Activated T-helper 9 cell treated with anti-CD3 and anti-CD28 coated beads, Interleukin-2, amount 50 U/mL, for 16 hours (primary cell): ENCODE results near the gene MRPL12.
"Not testable (repeated sequence)": the region's sequence is repeated elsewhere in the genome, so short reads cannot be mapped to it uniquely, and the experiment has no call there.

ENCODE experiments used
- DNase-seq: peaks from one replicate; pipeline ENCODE4 v3.0.0-alpha.2; 2020; ENCODE audit warnings: low read depth

MRPL12 gene

DNA sequence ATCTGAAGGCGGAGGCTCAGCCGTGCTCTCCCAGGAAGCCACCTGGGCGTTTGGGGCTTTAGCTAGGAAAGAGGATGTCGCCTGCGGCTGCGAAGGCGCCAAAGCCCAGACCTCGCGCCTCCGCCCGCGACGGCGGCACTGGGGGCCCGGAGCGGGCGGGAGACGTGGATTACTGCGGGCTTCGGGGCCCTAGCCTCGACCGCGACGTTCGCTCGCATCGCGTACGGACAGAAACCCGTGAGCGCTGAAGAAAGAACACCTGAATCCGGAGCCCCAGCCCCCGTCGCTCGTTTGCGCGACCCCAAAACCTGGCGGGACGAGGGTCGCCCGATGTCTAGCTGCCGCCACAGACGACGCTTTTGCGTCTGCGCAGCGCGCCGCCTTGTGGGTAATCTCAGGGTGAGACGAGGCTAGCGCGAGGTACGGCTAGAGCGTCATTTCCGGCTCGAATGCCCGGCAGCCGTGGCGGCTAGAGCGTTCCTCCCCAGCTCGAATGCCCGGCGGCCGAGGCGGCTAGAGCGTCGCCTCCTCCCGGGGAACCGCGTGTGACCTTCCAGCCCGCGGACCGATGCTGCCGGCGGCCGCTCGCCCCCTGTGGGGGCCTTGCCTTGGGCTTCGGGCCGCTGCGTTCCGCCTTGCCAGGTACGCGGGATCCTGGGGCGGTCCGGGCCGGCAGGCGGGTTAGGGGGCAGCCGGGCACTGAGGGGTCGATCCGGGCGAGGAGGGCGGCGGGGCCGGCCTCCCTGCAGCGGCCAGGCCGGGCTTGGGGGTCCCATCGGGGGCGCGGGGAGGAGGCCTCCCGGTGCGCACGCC lies at the start of gene MRPL12:
TSS of gene MRPL12 (plus strand) at position 434 of the 813 bp plus-strand sequence. CDS start at position 569, 135 bp downstream.
- DNase-seq, result peak; percentile 82

DNA sequence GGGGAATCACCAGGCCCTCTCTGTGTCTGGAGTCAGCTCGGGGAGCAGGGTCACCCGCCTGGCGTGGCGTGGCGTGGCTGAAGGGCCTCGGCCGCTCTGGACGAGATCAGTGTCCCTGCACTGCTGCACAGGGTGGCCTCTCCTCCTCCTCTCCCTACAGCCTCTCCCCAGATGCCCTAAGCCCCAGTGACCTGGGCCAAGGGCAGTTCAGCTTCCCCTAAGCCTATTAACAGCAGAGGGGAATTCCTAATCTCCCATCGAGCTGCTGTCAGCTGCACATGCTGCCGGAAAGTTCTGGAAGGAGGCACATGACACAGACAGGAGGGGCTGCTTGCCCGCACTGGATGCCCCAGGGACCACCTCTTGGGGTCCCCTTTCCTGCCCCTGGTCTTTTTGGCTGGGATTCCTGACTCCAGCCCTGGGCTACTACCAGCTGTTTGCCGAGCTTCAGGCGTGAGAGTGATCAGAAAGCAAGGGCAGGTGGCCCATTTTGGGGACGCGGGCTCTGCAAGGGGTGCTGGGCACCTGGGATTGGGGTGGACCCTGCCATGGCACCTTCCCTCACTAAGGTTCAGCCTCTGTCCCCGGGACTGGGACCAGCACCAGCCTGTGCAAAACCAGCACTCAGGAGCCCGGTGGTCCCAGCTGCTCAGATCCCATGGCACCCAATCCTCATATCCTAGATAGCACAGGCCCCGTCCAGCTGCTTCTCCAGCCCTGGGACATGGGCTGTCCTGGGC lies 47.6 kb upstream of the MRPL12 start:
- no peak for DNase-seq

DNA sequence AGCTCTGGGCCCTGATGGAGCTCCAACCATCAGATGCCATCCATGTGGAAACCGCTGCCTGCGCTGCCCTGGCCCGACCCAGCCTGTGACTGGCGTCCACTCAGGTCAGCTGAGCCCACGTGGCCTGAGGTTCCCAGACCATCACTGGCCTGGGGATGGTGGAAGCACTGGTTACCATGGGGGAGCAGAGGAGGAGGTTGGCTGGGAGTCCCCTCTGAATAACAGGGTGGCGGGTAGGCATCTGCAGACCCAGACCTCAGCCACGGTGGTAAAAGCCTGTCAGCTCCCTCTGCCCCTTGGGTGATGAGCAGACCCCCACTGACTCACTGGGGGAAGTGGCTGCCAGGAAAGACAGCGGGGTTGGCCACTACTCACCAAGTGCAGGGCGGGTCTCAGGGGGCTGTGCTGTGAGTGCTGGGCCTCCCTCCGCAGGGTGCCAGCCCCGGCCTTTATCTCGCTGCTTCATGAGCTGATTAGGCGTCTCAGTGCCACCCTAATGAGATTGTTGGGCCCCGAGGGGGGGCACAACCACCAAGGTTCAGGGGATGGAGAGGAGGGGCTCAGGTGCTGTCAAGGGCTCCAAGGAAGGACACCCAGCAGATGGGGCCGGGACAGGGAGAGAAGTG lies 46.9 kb upstream of the MRPL12 start, which contains the start of gene PDE6G:
TSS of gene PDE6G (minus strand) at position 425 of the 626 bp plus-strand sequence. CDS start 3,237 bp downstream, outside the sequence.
- no peak for DNase-seq

DNA sequence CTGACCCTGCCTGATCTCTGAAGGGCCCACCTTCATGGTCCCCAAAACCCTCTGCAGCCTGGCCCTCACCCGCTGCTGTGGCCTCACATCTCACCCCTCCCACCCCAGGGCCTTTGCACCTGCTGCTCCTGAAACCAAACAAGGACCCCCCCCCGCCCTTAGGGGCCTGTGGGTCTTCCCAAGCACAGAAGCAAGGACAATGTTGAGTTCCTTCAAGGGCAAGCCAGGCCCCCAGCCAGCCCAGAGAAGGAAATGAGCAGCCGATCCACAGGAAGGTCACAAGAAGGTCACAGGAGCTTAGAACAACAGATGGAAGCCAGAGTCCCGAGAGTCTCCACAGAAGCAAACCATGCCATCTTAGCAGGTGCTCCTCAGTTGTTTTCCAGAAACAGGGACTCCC lies 46.3 kb upstream of the MRPL12 start:
- DNase-seq, result no peak

DNA sequence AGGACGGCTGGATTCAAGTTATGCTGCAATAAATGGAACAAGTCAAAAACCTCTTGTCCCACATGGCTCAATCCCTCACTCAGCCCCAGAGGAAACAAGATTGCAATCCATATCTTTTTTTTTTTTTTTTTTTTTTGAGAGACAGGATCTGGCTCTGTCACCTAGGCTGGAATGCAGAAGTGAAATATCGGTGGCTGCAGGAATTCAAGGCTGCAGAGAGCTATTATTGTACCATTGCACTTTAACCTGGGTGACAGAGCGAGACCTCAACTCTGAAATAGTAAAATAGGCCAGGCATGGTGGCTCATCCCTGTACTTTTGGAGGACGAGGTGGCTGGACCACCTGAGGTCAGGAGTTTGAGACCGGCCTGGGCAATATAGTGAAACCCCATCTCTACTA lies 44.1 kb upstream of the MRPL12 start:
- no peak for DNase-seq

DNA sequence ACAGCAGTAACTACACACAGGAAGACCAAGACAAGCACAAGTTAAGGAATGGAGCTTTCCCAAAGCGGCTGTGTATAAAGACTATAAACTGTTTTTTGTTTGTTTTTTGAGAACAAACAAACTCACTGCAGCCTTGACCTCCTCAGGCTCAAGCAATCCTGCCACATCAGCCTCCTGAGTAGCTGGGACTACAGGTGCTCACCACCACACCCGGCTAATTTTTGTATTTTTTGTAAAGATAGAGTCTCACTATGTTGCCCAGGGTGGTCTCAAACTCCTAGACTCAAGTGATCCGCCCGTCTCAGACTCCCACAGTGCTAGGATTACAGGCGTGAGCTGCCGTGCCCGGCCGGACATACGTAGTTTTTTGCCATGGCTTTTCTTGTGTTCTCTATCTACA lies 42.7 kb upstream of the MRPL12 start:
- no peak for DNase-seq

DNA sequence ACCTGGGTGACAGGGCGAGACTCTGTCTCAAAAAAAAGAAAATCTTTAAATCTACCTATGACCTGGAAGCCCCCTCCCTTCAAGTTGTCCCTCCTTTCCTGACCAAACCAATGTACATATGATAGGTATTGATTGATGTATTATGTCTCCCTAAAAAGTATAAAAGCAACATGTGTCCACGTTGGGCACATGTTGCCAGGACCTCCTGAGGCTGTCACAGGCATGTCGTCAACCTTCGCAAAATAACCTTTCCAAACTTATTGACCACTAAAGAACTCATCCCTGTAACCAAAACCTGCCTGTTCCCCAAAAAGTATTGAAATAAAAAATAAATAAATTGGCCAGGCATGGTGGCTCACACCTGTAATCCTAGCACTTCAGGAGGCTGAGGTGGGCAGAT lies 41.2 kb upstream of the MRPL12 start:
- no peak for DNase-seq

DNA sequence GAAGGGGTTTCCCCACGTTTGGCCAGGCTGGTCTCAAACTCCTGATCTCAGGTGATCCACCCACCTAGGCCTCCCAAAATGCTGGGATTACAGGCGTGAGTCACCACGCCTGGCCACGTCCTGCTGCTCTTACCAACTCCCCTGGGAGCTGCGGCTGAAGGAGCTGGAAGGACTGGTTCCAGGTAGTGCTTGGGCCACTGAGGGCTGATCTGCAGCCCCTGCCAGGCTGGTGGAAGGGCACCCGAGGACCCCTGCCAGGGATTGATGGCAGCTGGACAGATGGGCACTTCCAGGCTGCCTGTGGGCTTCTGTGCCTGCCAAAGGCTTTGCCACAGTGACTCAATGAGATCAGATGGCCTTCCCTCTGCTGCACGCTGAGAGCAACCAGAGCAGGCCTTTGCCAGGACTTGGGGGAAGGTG lies 39.1 kb upstream of the MRPL12 start:
- no peak for DNase-seq

DNA sequence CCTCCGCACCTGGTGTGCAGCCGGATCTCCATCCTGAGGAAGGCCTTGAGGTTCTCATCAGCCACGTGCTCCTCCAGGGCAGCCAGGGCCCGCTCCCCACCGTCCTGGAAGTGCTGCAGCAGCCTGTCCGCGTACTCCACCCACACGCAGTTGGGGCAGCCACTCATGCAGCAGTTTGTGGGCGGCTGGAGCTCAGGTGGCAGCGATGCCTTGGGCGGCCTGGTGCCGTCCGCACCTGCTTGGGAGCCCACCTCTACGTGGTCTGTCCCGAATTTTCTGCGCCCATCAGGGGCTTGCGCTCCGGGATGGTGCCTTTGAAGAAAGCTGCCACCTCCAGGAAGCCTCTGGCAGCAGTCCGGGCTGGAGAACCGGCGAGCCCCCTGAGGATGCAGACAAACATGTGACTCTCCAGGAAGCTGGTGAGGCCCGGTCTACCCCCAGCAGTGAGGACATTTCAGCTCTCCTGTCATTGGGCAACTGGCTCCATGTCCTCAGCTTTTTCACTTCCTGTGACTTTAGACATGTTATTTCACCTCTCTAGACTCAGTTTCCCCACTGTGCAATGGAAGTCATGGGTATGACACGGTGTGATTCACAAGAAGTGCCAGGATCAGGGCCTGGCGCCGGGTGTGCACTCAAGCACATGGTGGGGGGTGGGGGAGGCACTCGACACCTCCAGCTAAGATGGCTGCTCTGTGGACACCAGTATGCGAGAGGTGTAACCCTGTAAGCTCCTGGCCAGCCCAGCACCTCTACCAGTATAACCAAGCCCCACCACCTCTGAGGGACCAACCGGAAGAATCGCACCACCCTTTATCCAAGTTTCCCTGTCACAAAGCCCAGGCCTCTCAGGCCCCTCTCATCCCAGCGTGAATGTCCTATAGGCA lies 37.7 kb upstream of the MRPL12 start:
- DNase-seq, result peak; percentile 40

DNA sequence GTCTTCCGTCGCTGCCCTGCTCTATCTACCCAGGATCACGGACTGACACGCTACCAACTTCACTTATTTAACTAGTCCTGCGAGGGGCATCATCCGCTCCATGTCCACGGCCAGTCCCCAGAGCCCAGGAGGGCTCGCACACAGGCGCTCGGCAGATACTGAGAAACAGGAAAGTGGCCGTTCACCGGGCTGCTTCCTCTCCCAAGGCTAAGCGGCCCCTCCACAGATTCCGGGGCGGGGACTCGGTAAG lies 37.1 kb upstream of the MRPL12 start:
- DNase-seq, result no peak

DNA sequence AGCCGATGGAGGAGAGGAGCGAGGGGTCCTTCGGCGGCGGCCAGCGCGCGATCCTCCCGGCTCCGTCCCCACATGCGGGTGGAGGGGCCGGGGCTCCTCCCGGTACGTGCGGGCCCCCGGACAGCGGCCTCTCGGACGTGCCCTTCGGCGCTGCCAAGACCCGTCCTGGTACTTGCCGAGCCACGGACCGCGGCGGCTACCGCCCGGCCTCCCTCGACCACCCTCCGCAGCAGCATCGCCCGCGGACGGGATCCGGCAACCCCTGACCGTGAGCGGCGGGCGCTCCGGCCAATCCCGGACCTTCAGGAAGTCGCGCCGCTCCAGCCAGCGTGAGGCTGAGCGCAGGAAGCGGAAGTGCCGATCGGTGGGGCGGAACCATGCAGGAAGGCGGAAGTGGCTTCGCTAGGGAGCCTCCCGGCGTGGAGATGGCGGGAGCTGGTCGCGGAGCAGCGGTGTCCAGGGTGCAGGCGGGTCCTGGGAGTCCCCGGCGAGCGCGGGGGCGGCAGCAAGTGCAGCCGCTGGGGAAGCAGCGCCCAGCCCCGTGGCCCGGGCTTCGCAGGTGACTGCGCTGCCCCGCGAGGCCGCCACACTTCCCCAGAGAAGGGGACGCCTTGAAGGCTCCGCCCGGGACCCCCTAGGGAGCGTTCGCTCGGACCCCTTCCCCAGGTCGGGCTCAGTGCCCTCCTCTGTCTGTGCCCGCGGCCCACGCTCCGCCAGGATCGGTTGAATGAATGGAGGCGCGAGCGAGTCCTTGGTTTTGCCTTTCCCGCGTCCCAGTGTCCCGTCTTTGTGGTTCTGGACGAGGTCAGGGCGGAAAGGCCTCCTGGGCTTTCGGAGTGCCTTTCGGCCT lies 36.6 kb upstream of the MRPL12 start, which contains the start of the genes CCDC137 and OXLD1:
TSS of gene CCDC137 (plus strand) at position 396 of the 850 bp plus-strand sequence. CDS start at position 426, 30 bp downstream.
TSS of gene OXLD1 (minus strand) at position 264 of the 850 bp plus-strand sequence. CDS start at position 236, 28 bp downstream.
- DNase-seq, result peak; percentile 90

DNA sequence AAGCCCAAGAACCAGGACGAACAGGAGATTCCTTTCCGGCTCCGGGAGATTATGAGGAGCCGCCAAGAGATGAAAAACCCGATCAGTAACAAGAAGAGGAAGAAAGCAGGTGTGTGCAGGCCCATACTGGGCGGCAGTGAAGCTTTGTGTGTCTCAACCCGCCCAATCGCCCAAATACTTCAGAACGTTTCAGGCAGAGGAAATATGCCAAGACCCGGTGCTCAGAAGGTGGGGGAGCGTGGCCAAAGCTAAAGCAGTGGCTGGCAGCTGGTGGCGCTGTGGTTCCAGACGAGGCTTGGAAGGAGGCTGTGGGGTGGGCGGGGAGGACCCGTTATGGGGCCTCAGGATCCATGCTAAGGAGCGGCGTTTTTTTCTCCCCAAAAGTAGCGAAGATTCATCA lies 35.4 kb upstream of the MRPL12 start:
- no peak for DNase-seq

DNA sequence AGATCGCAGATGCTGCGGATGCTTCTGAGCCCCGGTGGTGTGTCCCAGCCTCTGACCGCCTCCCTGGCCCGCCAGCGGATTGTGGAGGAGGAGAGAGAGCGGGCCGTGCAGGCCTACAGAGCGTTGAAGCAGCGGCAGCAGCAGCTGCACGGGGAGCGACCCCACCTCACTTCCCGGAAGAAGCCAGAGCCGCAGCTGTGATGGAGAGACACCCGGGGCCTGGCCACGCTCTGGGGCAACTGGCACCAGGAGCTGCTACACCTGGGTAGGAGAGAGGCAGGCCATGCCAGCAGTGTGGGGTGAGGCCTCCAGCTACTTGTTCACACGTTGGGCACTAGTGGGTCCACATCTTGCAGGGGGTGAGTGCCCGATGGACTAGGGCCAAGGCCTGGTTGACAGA lies 30.7 kb upstream of the MRPL12 start:
- no peak for DNase-seq

DNA sequence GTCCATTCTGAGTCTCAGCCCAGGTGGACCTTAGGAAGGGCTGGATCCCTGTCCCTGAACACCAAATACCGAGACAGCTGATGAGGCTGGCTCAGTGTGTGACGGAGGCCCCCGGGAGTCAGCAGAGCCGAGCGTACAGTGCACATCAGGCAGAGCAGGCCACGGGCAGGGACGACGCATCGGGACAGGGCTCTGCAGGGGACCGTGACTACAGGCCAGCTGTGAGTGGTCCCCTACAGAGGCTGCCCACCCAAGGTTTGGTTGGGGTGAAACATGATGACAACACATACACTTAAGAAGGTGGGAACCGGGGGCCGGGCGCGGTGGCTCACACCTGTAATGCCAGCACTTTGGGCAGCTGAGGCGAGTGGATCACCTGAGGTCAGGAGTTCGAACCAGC lies 30.2 kb upstream of the MRPL12 start:
- DNase-seq, result no peak

DNA sequence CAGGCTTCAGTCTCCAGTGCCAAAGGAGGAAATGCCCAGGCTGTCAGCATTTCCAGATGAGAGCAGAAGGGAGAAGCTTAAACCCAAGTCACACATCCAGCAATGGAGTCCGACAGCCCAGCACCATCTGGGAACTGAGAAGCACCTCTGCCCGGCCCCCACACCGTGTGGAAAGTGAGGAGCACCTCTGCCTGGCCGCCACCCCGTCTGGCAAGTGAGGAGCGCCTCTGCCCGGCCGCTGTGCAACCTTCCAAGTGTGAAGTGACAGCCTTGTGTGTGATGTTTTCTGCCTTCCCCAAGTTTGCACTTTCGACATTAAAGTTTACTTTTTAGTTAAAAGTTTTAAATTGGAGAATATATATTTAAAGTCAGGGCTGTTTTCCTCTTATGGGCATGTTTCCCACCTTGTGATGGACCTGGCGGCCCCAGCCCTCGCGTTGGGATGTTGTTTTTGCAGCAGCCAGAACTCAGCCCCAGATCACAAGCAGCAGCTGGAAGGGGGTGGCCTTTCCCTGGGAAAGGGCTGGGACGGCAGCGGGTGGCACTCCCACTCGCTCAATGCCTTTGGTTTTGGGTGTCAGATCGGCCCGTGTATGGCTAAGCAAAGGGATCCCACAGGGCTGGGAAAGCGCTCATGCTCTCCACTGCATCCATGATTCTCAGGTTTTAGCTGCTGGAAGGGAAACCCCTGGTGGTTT lies 29.5 kb upstream of the MRPL12 start:
- no peak for DNase-seq

DNA sequence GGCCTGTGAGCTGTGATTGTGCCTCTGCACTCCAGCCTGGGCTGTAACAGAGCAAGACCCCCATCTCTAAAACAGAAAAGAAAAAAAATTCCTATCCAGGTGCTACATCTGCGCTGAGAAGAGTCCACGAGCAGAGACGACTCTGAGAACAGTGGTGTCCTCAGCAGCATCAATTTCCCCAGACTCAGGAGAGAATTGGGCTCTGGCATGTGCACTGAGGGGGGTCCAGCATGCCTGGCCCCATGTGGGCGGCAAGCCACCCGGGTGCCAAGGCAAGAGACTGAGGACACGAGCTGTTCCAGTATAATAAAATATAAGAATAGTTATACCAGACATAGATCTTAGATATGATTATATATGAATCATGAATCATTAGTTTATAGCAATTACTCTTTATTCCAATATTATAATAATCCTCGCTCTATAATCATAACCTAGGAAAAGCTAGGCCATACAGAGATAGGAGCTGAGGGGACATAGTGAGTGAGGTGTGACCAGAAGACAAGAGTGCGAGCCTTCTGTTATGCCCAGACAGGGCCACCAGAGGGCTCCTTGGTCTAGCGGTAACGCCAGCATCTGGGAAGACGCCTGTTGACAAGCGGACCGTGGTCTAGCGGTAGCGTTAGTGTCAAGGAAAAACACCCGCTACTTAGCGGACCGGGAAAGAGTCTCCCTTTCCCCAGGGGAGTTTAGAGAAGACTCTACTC lies 27.5 kb upstream of the MRPL12 start:
- not testable (repeated sequence) for DNase-seq

DNA sequence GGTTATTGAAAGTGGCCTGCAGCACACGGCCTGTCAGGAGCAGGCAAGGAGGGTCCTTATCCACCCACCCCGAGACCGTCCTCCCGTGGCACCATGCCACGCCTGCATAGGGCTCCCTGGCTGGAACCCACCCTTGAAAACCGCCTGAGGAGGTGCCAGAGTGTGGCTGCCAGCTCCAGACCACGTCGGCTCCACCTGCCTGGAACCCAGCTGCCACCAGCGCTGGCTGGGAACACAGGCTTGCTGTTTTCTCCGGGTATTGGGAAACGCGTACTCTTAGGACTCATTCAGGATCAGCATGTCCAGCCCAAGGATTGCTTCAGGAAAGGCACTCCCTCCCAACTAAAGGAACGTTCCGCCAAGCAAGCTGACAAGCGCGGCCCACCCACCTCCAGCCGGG lies 26.3 kb upstream of the MRPL12 start:
- DNase-seq, result no peak

DNA sequence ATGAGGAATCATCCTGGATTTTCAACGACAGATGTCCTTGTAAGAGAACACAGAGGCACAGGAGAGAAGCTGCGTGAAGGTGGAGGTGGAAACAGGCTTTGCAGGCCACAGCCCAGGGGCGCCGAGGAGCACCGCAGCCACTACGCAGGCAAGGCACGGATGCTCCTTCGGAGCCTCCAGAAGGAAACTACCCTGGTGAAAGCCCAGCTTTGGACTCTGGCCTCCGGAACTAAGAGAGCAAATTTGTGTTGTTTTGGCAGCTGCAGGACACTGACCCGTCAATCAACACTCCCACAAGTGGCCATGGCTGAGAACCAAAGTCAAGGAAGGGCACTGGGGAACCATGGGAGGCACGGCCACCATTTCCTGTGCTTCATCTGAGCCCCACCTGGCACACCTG lies 23.0 kb upstream of the MRPL12 start:
- DNase-seq, result no peak

DNA sequence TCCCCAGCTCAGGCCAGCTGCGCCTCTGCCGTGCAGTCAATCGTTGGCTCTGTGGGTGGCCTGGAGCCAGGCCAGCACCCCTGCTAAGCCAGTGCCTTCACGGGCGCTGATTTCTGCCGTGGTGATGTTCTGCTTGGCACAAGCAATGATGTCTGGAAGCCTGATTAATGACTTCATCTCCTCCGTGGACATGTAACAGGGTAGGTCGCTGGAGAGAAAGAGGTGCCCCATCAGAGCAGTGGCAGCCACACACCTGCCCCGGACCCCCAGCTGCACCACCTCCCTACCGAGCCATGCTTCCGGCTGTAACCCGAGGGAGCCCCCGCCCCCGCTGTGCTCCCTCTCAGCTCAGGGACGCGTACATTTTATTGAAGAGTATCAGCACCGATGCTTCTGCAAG lies 21.5 kb upstream of the MRPL12 start:
- no peak for DNase-seq
